ENCODE results near the gene SIPA1L3. TPM values are rescaled to one million over a fixed set of nuclear protein-coding genes. Genes with fewer than 3 reads are reported as not detected.
"Not testable (repeated sequence)": the region's sequence is repeated elsewhere in the genome, so short reads cannot be mapped to it uniquely, and the experiment has no call there.

SIPA1L3 gene
- total and polyA plus RNA-seq, 10 of the 15 experiments (the other 5 are each of a cell fraction or from before 2014, with no cell fraction given) = 0.24 to 66.2 (median 19.1) TPM

DNA sequence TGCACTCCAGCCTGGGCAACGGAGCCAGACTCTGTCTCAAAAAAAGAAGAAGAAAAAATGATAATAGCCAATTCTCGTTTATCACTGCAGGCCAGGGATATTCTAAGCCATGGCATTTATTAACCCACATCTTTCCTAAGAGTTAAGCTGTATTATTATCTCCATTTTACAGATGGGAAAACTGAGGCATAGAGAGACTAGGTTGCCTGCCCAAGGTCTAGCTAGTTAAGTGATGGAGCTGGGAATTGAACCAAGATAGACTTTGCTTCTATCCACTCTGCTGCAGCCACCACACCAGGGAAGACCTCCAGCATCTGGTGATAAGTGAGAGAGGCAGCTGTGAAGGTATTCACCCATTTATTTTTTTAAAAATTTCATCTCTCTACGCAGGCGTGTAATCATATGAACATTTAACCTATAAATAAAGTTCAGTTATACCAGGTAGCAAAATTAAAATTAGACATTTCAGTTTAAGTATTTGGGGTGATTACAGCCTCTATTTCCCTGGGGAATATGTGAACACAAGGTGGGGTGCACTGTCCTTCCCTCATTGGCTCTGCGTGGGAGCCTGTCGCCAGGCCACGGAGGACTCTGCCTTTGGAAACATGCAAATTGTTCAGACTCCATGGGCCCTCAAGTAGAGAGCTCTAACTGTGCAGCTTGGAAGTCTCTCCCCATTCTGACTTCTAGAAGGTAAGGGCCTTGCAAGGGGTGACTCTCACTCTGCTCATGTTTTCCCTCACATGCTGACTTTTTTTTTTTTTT lies 157.8 kb downstream of the SIPA1L3 start:
- DNase-seq (ENCODE audit: low read depth, low spot score) (no peak), FAIRE-seq (no peak), ATAC-seq (no peak)
- WGBS (ENCODE audit: insufficient coverage, insufficient replicate concordance, low lambda C conversion rate, missing lambda C conversion rate) = 69% methylated on average over 7 of the region's 7 CpGs
- no TSS peak for BruUV-seq (replicated peaks)
- RAD21 ChIA-PET (ENCODE audit: unreplicated experiment) = interaction anchor here (1.0 kb wide), 1 partner anchor 12 kb away, joined by 3 read pairs; no protein-coding TSS in a partner anchor
- H3K4me1 ChIP-seq (ENCODE audit: control insufficient read depth, insufficient read depth, low read length) = peaks cover 8% of the 10 kb centered on the region
- no peaks in the 10 kb centered on the region for H3K9me3 ChIP-seq (replicated peaks; ENCODE audit: control insufficient read depth, insufficient read depth, low read length)
- no peak overlapping the region for H3K4me2 ChIP-seq (ENCODE audit: control insufficient read depth, insufficient read depth)
- POLR2A ChIA-PET = interaction anchor here (0.6 kb wide), 1 partner anchor 723 kb away, joined by 3 read pairs; no protein-coding TSS in a partner anchor
- TF ChIP-seq ATF7 (IDR thresholded peaks at IDR 0.05; ENCODE audit: low read depth) (no peak), CHD2 (IDR thresholded peaks at IDR 0.05; ENCODE audit: borderline replicate concordance, low read depth, low read length) (no peak), BCL11A (IDR thresholded peaks at IDR 0.05; ENCODE audit: low read depth, low read length) (no peak), IKZF1 (conservative IDR thresholded peaks at IDR 0.05) (no peak), MEF2A (IDR thresholded peaks at IDR 0.05; ENCODE audit: insufficient read depth, low read depth, low read length) (no peak), KLF5 (IDR thresholded peaks at IDR 0.05; ENCODE audit: partially characterized antibody) (no peak), NFYA (IDR thresholded peaks at IDR 0.05; ENCODE audit: borderline replicate concordance, low read depth, low read length) (no peak), YBX1 (IDR thresholded peaks at IDR 0.05) (no peak)
- TF ChIP-seq, protein P1, sequence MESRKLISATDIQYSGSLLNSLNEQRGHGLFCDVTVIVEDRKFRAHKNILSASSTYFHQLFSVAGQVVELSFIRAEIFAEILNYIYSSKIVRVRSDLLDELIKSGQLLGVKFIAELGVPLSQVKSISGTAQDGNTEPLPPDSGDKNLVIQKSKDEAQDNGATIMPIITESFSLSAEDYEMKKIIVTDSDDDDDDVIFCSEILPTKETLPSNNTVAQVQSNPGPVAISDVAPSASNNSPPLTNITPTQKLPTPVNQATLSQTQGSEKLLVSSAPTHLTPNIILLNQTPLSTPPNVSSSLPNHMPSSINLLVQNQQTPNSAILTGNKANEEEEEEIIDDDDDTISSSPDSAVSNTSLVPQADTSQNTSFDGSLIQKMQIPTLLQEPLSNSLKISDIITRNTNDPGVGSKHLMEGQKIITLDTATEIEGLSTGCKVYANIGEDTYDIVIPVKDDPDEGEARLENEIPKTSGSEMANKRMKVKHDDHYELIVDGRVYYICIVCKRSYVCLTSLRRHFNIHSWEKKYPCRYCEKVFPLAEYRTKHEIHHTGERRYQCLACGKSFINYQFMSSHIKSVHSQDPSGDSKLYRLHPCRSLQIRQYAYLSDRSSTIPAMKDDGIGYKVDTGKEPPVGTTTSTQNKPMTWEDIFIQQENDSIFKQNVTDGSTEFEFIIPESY (IDR thresholded peaks at IDR 0.05) = no peak
- SMC1A ChIA-PET (ENCODE audit: uncharacterized antibody, unreplicated experiment) = interaction anchor here (1.4 to 2.6 kb wide), 2 partner anchors 11 to 16 kb away, joined by 5 to 11 read pairs; no protein-coding TSS in a partner anchor
- intact Hi-C loops (cut with micrococcal nuclease; ENCODE audit: unreplicated experiment) (no loop called here), in situ Hi-C loops (cut with MboI) (no loop called here)
- H3K27ac ChIP-seq (ENCODE audit: control insufficient read depth, insufficient read depth) = no peak overlapping the region
- H3K4me3 ChIP-seq = no peak overlapping the region
- H3K36me3 ChIP-seq (ENCODE audit: control insufficient read depth in 2 of 2, insufficient read depth in 2 of 2, low read length in 1 of 2) = peaks cover 4 to 8% of the 10 kb centered on the region in 2 experiments
- H4K20me1 ChIP-seq (ENCODE audit: control insufficient read depth, insufficient read depth) = no peaks in the 10 kb centered on the region
- H2AFZ ChIP-seq (ENCODE audit: control insufficient read depth, low read depth, low read length) = no peak overlapping the region
- H3K79me2 ChIP-seq (ENCODE audit: control insufficient read depth, insufficient read depth, low read length) = peaks cover 10% of the 10 kb centered on the region
- no peaks in the 10 kb centered on the region for H3K27me3 ChIP-seq (replicated peaks in 1 of 2; ENCODE audit: control insufficient read depth in 2 of 2, insufficient read depth in 2 of 2, low read length in 1 of 2)
- no peak overlapping the region for H3K9ac ChIP-seq (ENCODE audit: control insufficient read depth, insufficient read depth, low read length)
- CTCF ChIA-PET = interaction anchor here (0.7 to 1.8 kb wide), 3 partner anchors 10 to 163 kb away, joined by 3 to 6 read pairs (median 3); no protein-coding TSS in a partner anchor

DNA sequence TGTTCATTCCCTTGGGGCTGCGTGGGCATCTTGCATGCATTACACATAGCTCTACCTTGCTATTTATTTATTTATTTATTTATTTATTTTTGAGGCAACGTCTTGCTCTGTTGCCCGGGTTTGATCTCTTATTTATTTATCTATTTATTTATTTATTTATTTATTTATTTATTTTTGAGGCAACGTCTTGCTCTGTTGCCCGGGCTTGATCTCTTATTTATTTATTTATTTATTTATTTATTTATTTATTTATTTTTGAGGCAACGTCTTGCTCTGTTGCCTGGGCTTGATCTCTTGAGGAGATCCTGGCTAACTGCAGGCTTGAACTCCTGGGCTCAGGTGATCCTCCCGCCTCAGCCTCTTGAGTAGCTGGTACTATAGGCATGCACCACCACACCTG lies 158.8 kb downstream of the SIPA1L3 start:
- H3K4me2 ChIP-seq (ENCODE audit: control insufficient read depth, insufficient read depth); H3K36me3 ChIP-seq (ENCODE audit: control insufficient read depth in 2 of 2, insufficient read depth in 2 of 2, low read length in 1 of 2); POLR2A ChIA-PET; H3K27me3 ChIP-seq (replicated peaks in 1 of 2; ENCODE audit: control insufficient read depth in 2 of 2, insufficient read depth in 2 of 2, low read length in 1 of 2); H4K20me1 ChIP-seq (ENCODE audit: control insufficient read depth, insufficient read depth); in situ Hi-C loops (cut with MboI); H3K4me3 ChIP-seq; RAD21 ChIA-PET (ENCODE audit: unreplicated experiment); H3K9me3 ChIP-seq (replicated peaks; ENCODE audit: control insufficient read depth, insufficient read depth, low read length); H2AFZ ChIP-seq (ENCODE audit: control insufficient read depth, low read depth, low read length); H3K27ac ChIP-seq (ENCODE audit: control insufficient read depth, insufficient read depth); DNase-seq (ENCODE audit: low read depth, low spot score); H3K79me2 ChIP-seq (ENCODE audit: control insufficient read depth, insufficient read depth, low read length); H3K9ac ChIP-seq (ENCODE audit: control insufficient read depth, insufficient read depth, low read length); intact Hi-C loops (cut with micrococcal nuclease; ENCODE audit: unreplicated experiment); BruUV-seq (replicated peaks); ATAC-seq; H3K4me1 ChIP-seq (ENCODE audit: control insufficient read depth, insufficient read depth, low read length); FAIRE-seq: not testable (repeated sequence)
- ChIA-PET CTCF (interaction anchor here (1.0 to 1.8 kb wide), 2 partner anchors 10 to 164 kb away, joined by 3 to 6 read pairs; no protein-coding TSS in a partner anchor), SMC1A (ENCODE audit: uncharacterized antibody, unreplicated experiment) (interaction anchor here (2.6 kb wide), 1 partner anchor 10 kb away, joined by 11 read pairs; no protein-coding TSS in a partner anchor)
- 92% methylated on average over 7 of the region's 7 CpGs for WGBS (ENCODE audit: insufficient coverage, insufficient replicate concordance, low lambda C conversion rate, missing lambda C conversion rate)

Measured in GM12878 (cell line).